Muscle layer of duodenum (tissue), 2 donors: Measurements from ENCODE around the gene AAK1.

Experiments used
- H3K27ac ChIP-seq: one replicate; pipeline ENCODE4 v1.7.0; 2013; ENCODE audit warnings: mild to moderate bottlenecking, low read length
- H3K27me3 ChIP-seq: one replicate; pipeline ENCODE4 v1.7.0; 2013; ENCODE audit warnings: low read depth, mild to moderate bottlenecking, control low read depth, low read length
- H3K36me3 ChIP-seq, 2 donors: one replicate each; pipeline ENCODE4 v1.7.0; 2013; ENCODE audit warnings: low read length in 2 of 2, control low read depth in 1 of 2, mild to moderate bottlenecking in 1 of 2; ENCODE audit not compliant: insufficient read depth in 2 of 2, control insufficient read depth in 1 of 2
- H3K4me1 ChIP-seq, 2 donors: one replicate each; pipeline ENCODE4 v1.7.0; 2013; ENCODE audit warnings: low read length in 2 of 2, mild to moderate bottlenecking in 2 of 2, control low read depth in 1 of 2, moderate library complexity in 1 of 2; ENCODE audit not compliant: insufficient read depth in 2 of 2, control insufficient read depth in 1 of 2
- H3K4me3 ChIP-seq, 2 donors: one replicate each; pipeline ENCODE4 v1.7.0; 2013; ENCODE audit warnings: low read length in 2 of 2, low read depth in 1 of 2, mild to moderate bottlenecking in 1 of 2
- H3K9me3 ChIP-seq, 2 donors: one replicate each; pipeline ENCODE4 v1.7.0; 2013; ENCODE audit warnings: low read length in 2 of 2, control low read depth in 1 of 2, mild to moderate bottlenecking in 1 of 2; ENCODE audit not compliant: control insufficient read depth in 1 of 2
- donor health status: healthy.

Gene AAK1

GRCh38 chr2:69531186-69531585 is 112.4 kb downstream of the AAK1 start:
- Histone ChIP-seq H3K27ac (no peak overlapping the region), H3K4me3 (no peak overlapping the region), H3K27me3 (no peaks in the 10 kb centered on the region), H3K36me3 (peaks cover 24 to 63% of the 10 kb centered on the region in 2 donors), H3K4me1 (peaks cover 1 to 2% of the 10 kb centered on the region in 2 donors), H3K9me3 (peaks cover 0 to 8% of the 10 kb centered on the region in 2 donors)

DNA sequence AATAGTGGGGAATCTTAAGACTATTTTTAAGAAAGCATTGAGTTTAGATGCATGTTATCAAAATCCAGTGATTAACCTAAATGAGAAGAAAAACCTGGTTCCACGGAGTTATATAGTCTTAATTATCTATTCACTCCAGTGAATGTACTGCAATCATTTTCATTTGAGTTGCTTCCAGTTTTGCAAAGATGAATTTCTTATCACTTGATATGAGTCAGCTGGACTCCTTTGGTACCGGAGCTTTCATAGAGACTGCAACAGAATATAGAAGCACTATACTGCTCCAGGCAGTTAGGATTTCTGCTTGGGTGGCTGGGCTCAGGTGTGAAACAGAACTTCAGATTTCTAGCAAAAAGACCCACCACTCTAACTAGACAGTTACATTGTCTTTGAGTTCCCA is 114.1 kb downstream of the AAK1 start:
- Histone ChIP-seq H3K4me3 (no peak overlapping the region), H3K27ac (no peak overlapping the region), H3K9me3 (peaks cover 0 to 8% of the 10 kb centered on the region in 2 donors), H3K27me3 (no peaks in the 10 kb centered on the region), H3K36me3 (peaks cover 35 to 73% of the 10 kb centered on the region in 2 donors), H3K4me1 (no peaks in the 10 kb centered on the region)

- no peak overlapping the region for H3K4me3 ChIP-seq
- no peaks in the 10 kb centered on the region for H3K9me3 ChIP-seq
- no peaks in the 10 kb centered on the region for H3K27me3 ChIP-seq
- no peaks in the 10 kb centered on the region for H3K4me1 ChIP-seq
- peaks cover 47 to 55% of the 10 kb centered on the region in 2 donors for H3K36me3 ChIP-seq
- H3K27ac ChIP-seq: no peak overlapping the region
These were observed 118.3 kb downstream of the AAK1 start for GRCh38 chr2:69525261-69525660.

DNA sequence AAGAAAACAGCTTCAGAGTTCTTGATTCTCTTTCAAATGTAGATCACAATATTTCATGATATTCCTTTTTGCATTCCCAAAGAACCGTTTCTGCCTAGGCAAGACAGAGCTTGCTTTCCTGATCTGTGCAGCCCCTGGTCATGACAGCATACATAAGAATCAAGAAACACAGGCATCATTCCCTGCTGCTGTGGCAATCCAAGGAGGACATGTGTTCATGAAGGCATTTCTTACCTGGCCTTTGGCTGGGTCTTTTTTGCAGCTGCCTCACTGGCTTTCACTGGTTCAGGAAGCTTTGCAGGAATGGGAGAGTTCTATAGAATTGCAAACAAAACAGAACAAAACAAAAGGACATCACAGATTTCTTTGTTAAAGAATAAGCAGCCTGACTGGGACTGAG is 118.7 kb downstream of the AAK1 start:
- no peaks in the 10 kb centered on the region for H3K27me3 ChIP-seq
- no peak overlapping the region for H3K4me3 ChIP-seq
- no peak overlapping the region for H3K27ac ChIP-seq
- no peaks in the 10 kb centered on the region for H3K9me3 ChIP-seq
- peaks cover 46 to 55% of the 10 kb centered on the region in 2 donors for H3K36me3 ChIP-seq
- no peaks in the 10 kb centered on the region for H3K4me1 ChIP-seq

DNA sequence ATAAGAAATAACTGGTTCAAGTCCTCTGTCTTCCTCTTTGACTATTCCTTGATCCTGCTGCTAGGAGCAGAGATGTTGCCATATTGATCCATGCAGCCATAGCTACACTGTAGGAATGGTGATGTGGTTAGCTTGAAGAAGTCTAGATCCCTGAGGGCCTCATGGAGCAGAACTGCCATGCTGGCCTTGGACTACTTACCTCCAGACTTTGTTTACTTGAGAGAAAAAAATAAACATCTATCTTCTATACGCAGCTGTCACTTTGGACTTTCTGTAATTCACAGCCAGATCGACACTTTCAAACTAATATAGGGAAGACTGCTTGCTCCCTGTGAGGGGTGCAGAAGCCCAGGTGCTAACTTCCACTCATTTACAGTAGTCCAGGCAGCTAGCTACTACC is 121.8 kb downstream of the AAK1 start:
- Histone ChIP-seq H3K4me1 (no peaks in the 10 kb centered on the region), H3K4me3 (no peak overlapping the region), H3K9me3 (no peaks in the 10 kb centered on the region), H3K36me3 (peaks cover 52 to 57% of the 10 kb centered on the region in 2 donors), H3K27ac (no peak overlapping the region), H3K27me3 (no peaks in the 10 kb centered on the region)

- Histone ChIP-seq H3K9me3 (no peaks in the 10 kb centered on the region), H3K27ac (no peak overlapping the region), H3K4me3 (no peak overlapping the region), H3K36me3 (peaks cover 36 to 53% of the 10 kb centered on the region in 2 donors), H3K4me1 (no peaks in the 10 kb centered on the region), H3K27me3 (no peaks in the 10 kb centered on the region)
These were observed 124.7 kb downstream of the AAK1 start for GRCh38 chr2:69518841-69519240.

DNA sequence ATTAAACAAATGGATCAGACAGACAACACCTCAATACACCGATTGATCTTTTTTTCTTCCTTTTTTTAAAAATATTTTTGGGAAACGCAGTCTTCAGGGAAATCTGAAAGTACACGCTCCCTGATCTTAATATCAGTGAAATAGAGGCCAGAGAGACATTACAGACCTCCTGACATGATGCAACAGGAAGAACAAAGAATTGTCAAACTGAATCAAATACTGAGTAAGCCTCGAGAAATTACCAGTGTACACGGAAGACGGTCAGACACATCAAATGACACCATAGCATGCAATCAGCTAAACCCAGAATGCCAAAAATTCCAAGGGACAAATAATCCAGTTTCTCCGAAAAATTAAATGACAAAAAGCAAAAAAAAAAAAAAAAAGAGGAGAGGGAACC is 126.1 kb downstream of the AAK1 start:
- H3K4me3 ChIP-seq: no peak overlapping the region
- no peaks in the 10 kb centered on the region for H3K27me3 ChIP-seq
- no peaks in the 10 kb centered on the region for H3K9me3 ChIP-seq
- H3K27ac ChIP-seq: no peak overlapping the region
- peaks cover 36 to 53% of the 10 kb centered on the region in 2 donors for H3K36me3 ChIP-seq
- no peaks in the 10 kb centered on the region for H3K4me1 ChIP-seq

- Histone ChIP-seq H3K27me3 (no peaks in the 10 kb centered on the region), H3K9me3 (no peaks in the 10 kb centered on the region), H3K4me1 (no peaks in the 10 kb centered on the region), H3K27ac (no peak overlapping the region), H3K4me3 (no peak overlapping the region), H3K36me3 (peaks cover 49 to 62% of the 10 kb centered on the region in 2 donors)
These were observed 128.7 kb downstream of the AAK1 start for GRCh38 chr2:69514819-69515218.

GRCh38 chr2:69514406-69514805 is 129.1 kb downstream of the AAK1 start:
- no peaks in the 10 kb centered on the region for H3K27me3 ChIP-seq
- no peak overlapping the region for H3K4me3 ChIP-seq
- H3K36me3 ChIP-seq: peaks cover 47 to 61% of the 10 kb centered on the region in 2 donors
- no peak overlapping the region for H3K27ac ChIP-seq
- H3K9me3 ChIP-seq: no peaks in the 10 kb centered on the region
- no peaks in the 10 kb centered on the region for H3K4me1 ChIP-seq

DNA sequence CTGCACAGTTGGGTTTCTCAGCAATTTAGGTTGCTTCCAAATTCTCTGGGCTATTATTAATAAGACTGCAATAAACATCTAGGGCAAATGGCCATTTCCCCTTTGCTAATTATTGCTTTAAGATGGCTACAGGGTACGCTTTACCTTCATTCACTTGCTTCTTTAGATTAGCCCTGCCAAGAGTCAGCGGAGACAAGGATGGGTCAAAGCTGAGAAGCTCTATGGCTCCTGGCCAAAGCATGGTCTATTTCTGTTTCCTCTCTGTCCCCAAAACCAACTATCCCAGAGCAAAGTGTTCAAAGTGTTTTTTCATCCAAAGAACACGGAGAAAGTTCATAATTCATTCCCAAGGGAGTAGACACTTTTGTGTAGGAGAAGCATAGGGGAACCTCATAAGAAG is 131.1 kb downstream of the AAK1 start:
- Histone ChIP-seq H3K4me1 (no peaks in the 10 kb centered on the region), H3K36me3 (peaks cover 44 to 66% of the 10 kb centered on the region in 2 donors), H3K27ac (no peak overlapping the region), H3K4me3 (no peak overlapping the region), H3K27me3 (no peaks in the 10 kb centered on the region), H3K9me3 (no peaks in the 10 kb centered on the region)

DNA sequence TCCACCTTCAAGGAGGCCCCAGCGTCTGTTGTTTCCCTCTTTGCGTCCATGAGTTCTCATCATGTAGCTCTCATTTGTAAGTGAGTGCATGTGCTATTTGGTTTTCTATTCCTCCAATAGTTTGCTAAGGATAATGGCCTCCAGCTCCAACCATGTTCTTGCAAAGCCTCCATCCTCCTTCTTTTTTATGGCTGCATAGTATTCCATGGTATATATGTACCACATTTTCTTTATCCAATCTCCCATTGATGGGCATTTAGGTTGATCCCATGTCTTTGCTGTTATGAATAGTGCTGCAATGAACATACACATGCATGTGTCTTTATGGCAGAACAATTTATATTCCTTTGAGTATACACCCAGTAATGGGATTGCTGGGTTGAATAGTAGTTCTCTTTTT is 133.3 kb downstream of the AAK1 start:
- H3K36me3 ChIP-seq: peaks cover 58 to 79% of the 10 kb centered on the region in 2 donors

DNA sequence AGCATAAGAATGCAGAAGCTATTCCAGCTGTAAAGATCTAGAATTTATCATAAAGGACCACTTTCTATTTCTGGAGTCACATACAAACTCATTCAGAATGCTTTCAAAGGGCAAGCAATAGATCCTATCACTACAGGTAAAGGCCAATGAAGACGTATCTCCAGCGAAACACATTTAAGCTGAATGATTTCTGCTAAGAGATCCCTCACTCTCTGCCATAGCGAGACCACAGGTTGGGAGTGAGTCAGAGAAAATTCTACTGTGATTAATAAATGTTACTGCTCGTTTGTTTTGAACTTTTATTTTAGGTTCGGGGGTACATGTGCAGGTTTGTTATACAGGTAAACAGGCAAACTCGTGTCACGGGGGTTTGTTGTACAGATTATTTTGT is 133.8 kb downstream of the AAK1 start:
- H3K27ac ChIP-seq: no peak overlapping the region
- H3K9me3 ChIP-seq: no peaks in the 10 kb centered on the region
- peaks cover 58 to 74% of the 10 kb centered on the region in 2 donors for H3K36me3 ChIP-seq
- no peaks in the 10 kb centered on the region for H3K4me1 ChIP-seq
- H3K27me3 ChIP-seq: no peaks in the 10 kb centered on the region
- H3K4me3 ChIP-seq: no peak overlapping the region

More for the DNA sequence above, 133.3 kb downstream of the AAK1 start:
- Histone ChIP-seq H3K9me3 (no peaks in the 10 kb centered on the region), H3K4me1 (no peaks in the 10 kb centered on the region), H3K27me3 (no peaks in the 10 kb centered on the region), H3K4me3 (no peak overlapping the region), H3K27ac (no peak overlapping the region)
